Measurements from ENCODE around the gene HEG1. TPM values are rescaled to one million over a fixed set of nuclear protein-coding genes. Genes with fewer than 3 reads are reported as not detected.

Gene HEG1
- total and polyA plus RNA-seq, 12 donors, result 12.2 to 186 (median 122) TPM

DNA sequence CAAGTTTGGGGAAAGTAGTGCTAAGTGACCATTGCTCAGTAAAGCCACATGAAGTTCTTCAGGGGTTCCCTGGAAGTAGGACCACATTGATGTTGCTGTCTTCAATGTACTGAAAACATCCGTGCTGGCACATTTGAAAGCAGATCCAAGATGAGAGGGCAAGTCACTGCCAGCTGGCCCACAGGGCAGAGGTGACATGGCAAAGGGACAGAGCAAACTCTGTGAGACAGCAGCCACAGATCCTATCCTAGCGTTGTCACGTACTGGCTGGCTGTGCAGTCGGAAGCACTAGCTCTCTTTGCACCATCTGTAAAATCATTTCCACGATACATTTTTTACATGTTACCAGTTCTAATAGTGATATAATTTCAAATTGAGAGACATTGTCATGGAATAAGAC, 135.1 kb downstream of the HEG1 start:
- H3K9me3 ChIP-seq, result no peaks in the 10 kb centered on the region
- no peak overlapping the region for H3K27ac ChIP-seq
- ATAC-seq (peak in 6 of 8 donors; percentile 38 to 80 (median 68)), DNase-seq (peak in 1 of 2 donors; percentile 7)
- TF ChIP-seq, protein P1, sequence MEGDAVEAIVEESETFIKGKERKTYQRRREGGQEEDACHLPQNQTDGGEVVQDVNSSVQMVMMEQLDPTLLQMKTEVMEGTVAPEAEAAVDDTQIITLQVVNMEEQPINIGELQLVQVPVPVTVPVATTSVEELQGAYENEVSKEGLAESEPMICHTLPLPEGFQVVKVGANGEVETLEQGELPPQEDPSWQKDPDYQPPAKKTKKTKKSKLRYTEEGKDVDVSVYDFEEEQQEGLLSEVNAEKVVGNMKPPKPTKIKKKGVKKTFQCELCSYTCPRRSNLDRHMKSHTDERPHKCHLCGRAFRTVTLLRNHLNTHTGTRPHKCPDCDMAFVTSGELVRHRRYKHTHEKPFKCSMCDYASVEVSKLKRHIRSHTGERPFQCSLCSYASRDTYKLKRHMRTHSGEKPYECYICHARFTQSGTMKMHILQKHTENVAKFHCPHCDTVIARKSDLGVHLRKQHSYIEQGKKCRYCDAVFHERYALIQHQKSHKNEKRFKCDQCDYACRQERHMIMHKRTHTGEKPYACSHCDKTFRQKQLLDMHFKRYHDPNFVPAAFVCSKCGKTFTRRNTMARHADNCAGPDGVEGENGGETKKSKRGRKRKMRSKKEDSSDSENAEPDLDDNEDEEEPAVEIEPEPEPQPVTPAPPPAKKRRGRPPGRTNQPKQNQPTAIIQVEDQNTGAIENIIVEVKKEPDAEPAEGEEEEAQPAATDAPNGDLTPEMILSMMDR (IDR thresholded peaks at IDR 0.05), result no peak
- peaks cover 0 to 11% (median 5%) of the 10 kb centered on the region in 9 donors for H3K4me1 ChIP-seq
- 61 to 63% methylated on average over 5 of the region's 5 CpGs for WGBS, 2 donors
- no peaks in the 10 kb centered on the region for H3K36me3 ChIP-seq
- intact Hi-C loops (cut with DNase I), result loop anchor here in 5 of 10 donors (10.0 kb wide), 2 partner anchors 514 to 664 kb away; no protein-coding TSS in a partner anchor
- no peak overlapping the region for H3K4me3 ChIP-seq
- H3K27me3 ChIP-seq, result no peaks in the 10 kb centered on the region

DNA sequence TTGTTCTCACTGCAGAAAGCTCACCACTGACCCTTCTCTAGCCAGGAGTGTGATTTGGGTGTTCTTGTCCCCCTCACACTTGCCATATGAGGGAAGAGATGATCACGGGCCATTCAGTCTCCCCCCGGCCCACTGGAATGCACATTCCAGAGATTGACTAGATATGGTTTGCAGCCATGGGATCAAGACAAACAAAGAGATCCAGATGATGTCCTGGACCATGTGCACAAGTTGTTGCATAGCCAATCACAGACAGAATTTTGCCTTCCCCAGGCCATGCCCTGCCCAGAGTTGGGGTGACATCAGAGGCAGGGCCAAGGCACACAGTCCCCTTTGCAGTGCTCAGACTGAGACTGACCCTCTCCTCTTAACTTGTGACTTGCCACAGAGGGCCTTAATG, 136.0 kb downstream of the HEG1 start:
- ATAC-seq, result no peak
- Histone ChIP-seq H3K27me3 (no peaks in the 10 kb centered on the region), H3K4me3 (no peak overlapping the region), H3K9me3 (no peaks in the 10 kb centered on the region), H3K27ac (no peak overlapping the region), H3K4me1 (peaks cover 0 to 11% (median 5%) of the 10 kb centered on the region in 9 donors), H3K36me3 (no peaks in the 10 kb centered on the region)
- 46 to 52% methylated on average over 2 of the region's 2 CpGs for WGBS, 2 donors
- DNase-seq, result no peak
- intact Hi-C loops (cut with DNase I), result loop anchor here in 5 of 10 donors (10.0 kb wide), 2 partner anchors 515 to 665 kb away; no protein-coding TSS in a partner anchor
- TF ChIP-seq, protein P1 (IDR thresholded peaks at IDR 0.05), result no peak

DNA sequence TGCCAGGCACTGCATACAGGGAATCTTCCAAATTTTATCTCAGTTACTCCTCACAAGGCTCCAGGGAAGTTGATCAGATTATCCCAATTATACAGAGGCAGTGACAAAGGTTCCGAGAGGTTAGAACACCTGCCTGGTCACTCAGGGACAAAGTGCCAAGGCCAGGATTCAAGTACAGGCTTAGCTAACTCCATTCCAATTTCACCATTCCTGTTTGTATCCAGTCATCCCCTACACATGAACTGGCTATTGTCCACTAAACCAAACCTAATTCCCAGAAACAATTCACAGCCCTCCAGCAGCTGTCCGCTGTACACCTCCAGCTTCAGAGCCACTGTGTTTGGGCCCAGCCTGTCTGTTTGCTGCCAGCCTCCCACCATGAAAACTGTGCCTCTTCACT, 137.3 kb downstream of the HEG1 start:
- intact Hi-C loops (cut with DNase I), result no loop called here
- Histone ChIP-seq H3K27me3 (no peaks in the 10 kb centered on the region), H3K36me3 (no peaks in the 10 kb centered on the region), H3K4me3 (no peak overlapping the region), H3K9me3 (no peaks in the 10 kb centered on the region), H3K4me1 (peaks cover 0 to 11% (median 5%) of the 10 kb centered on the region in 9 donors), H3K27ac (no peak overlapping the region)
- DNase-seq (no peak), ATAC-seq (no peak)
- 98 to 100% methylated on average over 2 of the region's 2 CpGs for WGBS, 2 donors
- TF ChIP-seq, protein P1 (IDR thresholded peaks at IDR 0.05), result no peak

DNA sequence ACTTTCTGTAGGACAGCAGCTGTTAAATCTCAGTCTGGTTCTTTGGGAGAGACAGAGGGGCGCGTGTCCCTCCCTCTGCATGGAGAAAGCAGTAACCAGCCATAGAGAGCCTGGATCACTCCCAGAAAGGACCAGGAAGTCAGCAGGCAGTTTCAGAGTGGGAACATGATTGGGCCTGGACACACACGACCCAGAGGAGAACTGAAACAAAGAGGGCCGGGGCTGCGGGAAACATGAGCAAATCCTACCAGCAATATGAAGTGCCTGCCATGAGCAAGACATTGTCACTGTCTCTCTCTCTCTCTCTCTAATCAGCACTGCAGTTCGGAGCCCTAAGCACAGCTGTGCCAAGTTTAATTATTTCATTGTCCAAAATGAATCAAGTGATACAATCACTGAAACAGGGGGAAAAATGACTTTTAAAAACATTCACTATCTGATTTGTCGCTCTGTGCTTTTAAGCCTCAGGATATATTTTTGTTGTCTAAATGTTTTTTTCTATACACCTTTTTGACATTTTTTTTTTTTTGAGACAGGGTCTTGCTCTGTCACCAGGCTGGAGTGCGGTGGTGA, 138.9 kb downstream of the HEG1 start:
- intact Hi-C loops (cut with DNase I), result no loop called here
- 41 to 47% methylated on average over 8 of the region's 8 CpGs for WGBS, 2 donors
- Histone ChIP-seq H3K9me3 (no peaks in the 10 kb centered on the region), H3K36me3 (no peaks in the 10 kb centered on the region), H3K4me3 (no peak overlapping the region), H3K27me3 (no peaks in the 10 kb centered on the region), H3K27ac (no peak overlapping the region), H3K4me1 (peaks cover 0 to 11% (median 5%) of the 10 kb centered on the region in 9 donors)
- DNase-seq (peak in 1 of 2 donors; percentile 38), ATAC-seq (peak in 7 of 8 donors; percentile 32 to 81 (median 63))
- TF ChIP-seq, protein P1 (IDR thresholded peaks at IDR 0.05), result no peak

Other genes with a start within 250 kb of the HEG1 start
- gene ITGB5, start 168.6 kb downstream of the HEG1 start, total RNA-seq, result 100 to 1,000 TPM in 6 of 10 donors, 10 to 100 TPM in 4; 72.2 to 154 (median 108) TPM
- 100 to 1,000 TPM in 1 of 2 donors, 10 to 100 TPM in 1; 18.5 to 145 TPM for gene ITGB5, start 168.6 kb downstream of the HEG1 start, polyA plus RNA-seq
- under 1 TPM in 2 of 10 donors, not detected in 8; 0.37 to 0.41 TPM for gene MUC13, start 121.2 kb downstream of the HEG1 start, total RNA-seq
- under 1 TPM in 1 of 2 donors, not detected in 1; 0.03 TPM for gene MUC13, start 121.2 kb downstream of the HEG1 start, polyA plus RNA-seq
- gene SLC12A8, start 156.8 kb upstream of the HEG1 start, total RNA-seq, result under 1 TPM in 9 of 10 donors, not detected in 1; 0.15 to 0.88 (median 0.40) TPM
- under 1 TPM; 0.09 to 0.66 TPM for gene SLC12A8, start 156.8 kb upstream of the HEG1 start, polyA plus RNA-seq